ENCODE results near the gene RBM27.
"Not testable (repeated sequence)": the region's sequence is repeated elsewhere in the genome, so short reads cannot be mapped to it uniquely, and the experiment has no call there.

The RBM27 gene, protein sequence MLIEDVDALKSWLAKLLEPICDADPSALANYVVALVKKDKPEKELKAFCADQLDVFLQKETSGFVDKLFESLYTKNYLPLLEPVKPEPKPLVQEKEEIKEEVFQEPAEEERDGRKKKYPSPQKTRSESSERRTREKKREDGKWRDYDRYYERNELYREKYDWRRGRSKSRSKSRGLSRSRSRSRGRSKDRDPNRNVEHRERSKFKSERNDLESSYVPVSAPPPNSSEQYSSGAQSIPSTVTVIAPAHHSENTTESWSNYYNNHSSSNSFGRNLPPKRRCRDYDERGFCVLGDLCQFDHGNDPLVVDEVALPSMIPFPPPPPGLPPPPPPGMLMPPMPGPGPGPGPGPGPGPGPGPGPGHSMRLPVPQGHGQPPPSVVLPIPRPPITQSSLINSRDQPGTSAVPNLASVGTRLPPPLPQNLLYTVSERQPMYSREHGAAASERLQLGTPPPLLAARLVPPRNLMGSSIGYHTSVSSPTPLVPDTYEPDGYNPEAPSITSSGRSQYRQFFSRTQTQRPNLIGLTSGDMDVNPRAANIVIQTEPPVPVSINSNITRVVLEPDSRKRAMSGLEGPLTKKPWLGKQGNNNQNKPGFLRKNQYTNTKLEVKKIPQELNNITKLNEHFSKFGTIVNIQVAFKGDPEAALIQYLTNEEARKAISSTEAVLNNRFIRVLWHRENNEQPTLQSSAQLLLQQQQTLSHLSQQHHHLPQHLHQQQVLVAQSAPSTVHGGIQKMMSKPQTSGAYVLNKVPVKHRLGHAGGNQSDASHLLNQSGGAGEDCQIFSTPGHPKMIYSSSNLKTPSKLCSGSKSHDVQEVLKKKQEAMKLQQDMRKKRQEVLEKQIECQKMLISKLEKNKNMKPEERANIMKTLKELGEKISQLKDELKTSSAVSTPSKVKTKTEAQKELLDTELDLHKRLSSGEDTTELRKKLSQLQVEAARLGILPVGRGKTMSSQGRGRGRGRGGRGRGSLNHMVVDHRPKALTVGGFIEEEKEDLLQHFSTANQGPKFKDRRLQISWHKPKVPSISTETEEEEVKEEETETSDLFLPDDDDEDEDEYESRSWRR

DNA sequence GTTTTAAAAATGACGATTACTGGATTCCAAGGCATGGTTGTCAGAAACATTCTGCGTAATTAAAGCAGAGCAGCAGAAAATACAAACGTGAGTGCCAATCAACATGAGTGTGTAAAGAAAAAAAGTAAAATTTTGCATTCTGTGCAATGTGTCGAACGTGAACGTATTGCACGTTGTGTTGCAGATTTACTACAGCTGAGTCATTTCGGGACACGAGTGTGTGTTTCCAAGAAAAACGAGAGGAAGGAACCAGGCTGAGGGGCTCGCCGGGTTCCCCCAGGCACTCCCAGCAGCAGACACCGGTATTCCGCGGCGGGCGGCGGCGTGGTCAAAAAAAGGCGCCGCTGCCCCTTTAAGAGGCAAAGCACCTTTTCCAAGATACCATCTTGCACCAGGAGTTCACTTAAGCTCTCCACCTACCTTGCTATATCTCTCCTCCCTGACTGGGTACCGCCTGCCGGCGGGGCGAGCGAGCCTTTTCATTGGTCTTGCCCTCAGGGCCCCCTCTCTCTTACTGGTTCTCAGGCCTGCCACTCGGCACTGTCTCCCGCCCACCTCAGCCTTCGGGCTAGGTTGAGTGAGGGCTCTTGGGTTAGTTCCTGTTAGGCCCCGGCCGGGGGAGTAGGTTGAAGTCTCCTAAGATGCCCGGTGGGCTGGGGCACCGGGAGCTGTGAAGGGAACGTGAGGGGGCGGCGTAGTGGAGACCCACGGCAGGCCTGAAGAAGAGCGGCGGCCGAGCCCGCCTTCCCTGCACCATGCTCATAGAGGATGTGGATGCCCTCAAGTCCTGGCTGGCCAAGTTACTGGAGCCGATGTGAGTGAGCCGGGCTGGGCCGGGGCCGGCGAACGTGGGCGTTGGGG lies at the start of gene RBM27:
TSS of gene RBM27 (plus strand) at position 595 of the 861 bp plus-strand sequence. CDS start at position 756, 161 bp downstream.
- DNase-seq (ENCODE audit: insufficient read length, low spot score) (peak; percentile 95), FAIRE-seq (peak; percentile 99)

DNA sequence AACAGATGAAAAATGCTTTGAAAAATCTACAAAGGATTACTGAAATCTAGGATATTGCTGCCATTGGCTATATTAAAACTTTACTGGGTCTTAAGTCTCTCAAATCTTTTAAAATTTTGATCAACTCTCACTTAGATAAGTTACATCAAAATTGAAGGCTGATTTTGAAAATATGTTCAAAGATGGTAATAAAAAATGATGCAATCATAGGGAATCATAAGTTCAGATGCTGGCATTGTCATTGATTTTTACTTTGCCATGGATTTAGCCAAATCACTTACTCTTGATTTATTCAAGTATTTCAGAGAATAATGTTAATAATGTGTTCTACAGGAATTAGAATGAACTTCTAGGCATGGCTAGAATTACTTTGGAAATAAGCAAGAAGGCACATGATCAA lies 45.1 kb upstream of the RBM27 start:
- DNase-seq (ENCODE audit: insufficient read length, low spot score) (no peak), FAIRE-seq (no peak)

DNA sequence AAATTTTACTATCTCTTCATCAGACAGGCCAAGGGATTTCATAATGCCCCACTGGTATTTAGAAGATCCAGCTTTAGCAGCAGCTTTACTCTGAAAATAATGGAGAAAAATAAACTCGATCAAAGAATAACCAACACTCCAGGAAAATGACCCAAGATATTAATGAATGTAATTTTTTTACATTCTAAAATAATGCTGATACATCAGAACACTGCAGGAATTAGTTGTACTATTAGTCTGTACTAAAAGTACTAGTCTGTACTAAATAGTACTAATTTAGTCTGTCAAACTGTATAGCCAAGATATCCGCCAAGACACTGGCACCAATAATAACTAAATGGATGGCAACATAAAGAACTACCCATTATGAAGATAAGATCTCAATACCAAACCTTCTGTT lies 39.0 kb upstream of the RBM27 start:
- FAIRE-seq (no peak), DNase-seq (ENCODE audit: insufficient read length, low spot score) (no peak)

DNA sequence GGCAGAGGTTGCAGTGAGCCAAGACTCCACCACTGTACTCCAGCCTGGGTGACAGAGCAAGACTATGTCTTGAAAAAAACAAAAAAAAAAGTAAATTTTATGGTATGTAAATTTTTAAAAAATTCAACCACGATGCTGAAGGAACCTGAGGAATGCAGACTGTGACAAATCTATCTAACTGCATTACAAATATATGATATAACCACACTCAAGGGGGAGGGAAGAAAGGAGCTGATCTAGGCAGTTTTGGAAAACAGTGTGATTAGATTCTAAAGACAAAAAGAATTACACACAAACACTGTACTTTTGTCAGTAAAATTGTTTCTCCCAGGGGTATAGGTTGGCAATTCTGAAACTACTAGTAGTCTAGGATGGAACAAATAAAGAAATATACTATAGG lies 37.9 kb upstream of the RBM27 start:
- FAIRE-seq, result no peak
- DNase-seq (ENCODE audit: insufficient read length, low spot score), result no peak

DNA sequence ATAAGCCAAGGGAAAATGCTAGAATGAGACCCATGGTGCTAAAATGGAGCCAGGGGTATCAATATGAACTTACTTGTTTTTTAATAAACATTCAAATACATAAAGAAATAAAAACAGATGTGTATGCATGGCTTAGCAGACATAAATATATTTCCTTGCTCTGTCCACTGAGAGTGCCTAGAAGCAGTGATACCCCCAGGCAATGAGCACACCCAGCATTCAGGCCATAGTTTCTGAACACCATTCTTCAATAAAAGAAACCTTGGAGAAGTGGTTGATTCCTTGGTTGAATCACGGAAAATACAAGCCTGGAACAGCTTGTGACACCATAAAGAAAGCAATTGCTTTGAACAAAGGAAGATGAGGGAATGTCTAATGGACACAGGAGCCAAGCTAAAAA lies 37.5 kb upstream of the RBM27 start:
- no peak for FAIRE-seq
- no peak for DNase-seq (ENCODE audit: insufficient read length, low spot score)

DNA sequence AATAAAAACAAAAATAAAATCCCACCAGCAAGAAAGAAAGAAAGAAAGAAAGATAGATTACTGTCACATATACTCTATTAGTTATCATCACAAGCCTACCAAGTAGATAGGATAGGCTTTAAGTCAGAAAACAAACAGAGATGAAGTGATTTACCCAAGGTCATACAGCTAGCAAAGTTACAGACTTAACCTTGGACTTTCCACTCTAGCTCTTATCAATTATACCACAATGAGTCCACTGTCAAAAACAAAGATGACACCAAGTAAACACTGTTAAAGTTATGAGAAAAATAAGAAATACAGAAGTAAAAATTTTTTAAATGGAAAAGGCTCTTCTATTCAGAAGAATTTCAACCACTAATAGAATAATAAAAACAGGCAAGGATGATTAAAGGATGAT lies 34.3 kb upstream of the RBM27 start:
- no peak for FAIRE-seq
- DNase-seq (ENCODE audit: insufficient read length, low spot score), result no peak

DNA sequence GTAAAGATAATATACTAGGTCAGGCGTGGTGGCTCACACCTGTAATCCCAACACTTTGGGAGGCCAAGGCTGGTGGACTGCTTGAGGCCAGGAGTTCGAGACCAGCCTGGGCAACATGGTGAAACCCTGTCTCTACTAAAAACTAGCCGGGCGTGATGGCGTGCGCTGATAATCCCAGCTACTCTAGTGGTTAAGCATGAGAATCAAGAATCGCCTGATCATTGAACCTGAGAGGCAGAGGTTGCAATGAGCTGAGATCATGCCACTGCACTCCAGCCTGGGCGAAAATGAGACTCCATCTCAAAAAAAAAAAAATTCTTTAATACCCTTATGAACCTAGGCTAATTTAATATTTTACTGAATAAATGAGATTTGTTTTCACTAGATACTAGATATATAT lies 30.4 kb upstream of the RBM27 start:
- peak; percentile 93 for FAIRE-seq
- DNase-seq (ENCODE audit: insufficient read length, low spot score), result not testable (repeated sequence)

DNA sequence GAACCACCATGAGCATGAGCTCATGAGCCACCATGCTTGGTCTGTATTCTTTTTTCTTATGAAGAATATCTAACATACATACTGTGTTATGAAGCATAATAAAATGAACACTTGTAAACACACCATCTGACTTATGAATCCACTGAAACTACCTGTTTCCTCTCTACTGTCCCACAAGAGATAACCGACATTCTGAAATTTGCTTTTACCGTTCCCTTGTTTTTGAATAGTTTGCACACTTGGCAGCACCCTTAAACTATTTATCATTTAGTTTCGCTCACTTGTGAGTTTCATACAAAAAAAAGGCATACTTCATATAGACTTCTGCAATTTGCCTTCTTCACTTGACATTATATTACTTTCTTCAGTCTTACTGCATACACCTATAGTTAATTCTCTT lies 29.8 kb upstream of the RBM27 start:
- DNase-seq (ENCODE audit: insufficient read length, low spot score), result peak; percentile 14
- peak; percentile 95 for FAIRE-seq

DNA sequence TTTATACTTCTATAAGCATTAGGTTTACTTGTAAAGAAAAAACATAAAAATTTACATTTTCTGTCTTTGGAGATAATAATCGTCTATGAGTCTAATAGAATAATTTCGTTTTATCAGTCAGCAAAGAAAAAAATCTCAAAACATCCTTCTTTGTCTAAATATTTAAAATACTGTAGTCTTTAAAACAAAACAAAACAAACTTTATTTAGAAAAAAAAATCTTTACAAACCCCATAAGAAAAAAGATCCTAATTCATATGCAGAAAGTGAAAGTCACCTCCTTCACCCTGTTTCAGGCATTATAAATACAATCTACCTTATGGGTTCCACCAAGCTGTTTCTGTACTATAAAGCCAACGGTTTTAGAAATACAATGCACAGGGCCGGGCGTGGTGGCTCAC lies 26.6 kb upstream of the RBM27 start:
- DNase-seq (ENCODE audit: insufficient read length, low spot score), result no peak

DNA sequence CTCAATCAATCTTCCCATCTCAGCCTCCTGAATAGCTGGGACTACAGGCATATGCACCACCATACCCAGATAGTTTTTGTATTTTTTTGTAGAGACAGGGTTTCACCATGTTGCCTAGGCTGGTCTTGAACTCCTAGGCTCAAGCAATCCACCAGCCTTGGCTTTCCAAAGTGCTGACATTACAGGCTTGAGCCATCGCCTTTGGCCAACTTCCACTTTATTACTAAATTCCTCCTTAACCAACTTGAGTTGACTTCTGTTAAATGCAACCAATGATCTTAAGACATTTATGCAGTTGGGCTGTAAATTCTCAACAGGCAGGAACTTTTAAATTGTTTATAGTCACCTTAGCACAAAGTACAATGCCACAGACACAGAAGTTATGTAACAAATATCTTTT lies 23.7 kb upstream of the RBM27 start:
- DNase-seq (ENCODE audit: insufficient read length, low spot score), result no peak
- no peak for FAIRE-seq

More for the DNA sequence above, 26.6 kb upstream of the RBM27 start:
- no peak for FAIRE-seq

DNA sequence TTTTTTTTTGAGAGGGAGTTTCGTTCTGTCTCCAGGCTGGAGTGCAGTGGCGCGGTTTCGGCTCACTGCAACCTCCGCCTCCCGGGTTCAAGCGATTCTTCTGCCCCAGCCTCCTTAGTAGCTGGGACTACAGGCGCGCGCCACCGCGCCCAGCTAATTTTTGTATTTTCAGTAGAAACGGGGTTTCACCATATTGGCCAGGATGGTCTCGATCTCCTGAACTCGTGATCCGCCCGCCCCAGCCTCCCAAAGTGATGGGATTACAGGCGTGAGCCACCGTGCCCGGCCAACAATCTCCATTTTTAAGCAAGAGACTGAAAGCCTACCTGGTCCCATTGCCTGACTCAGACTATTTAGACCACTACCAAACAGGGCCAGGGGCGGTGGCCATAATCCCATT lies 20.0 kb upstream of the RBM27 start:
- not testable (repeated sequence) for FAIRE-seq

DNA sequence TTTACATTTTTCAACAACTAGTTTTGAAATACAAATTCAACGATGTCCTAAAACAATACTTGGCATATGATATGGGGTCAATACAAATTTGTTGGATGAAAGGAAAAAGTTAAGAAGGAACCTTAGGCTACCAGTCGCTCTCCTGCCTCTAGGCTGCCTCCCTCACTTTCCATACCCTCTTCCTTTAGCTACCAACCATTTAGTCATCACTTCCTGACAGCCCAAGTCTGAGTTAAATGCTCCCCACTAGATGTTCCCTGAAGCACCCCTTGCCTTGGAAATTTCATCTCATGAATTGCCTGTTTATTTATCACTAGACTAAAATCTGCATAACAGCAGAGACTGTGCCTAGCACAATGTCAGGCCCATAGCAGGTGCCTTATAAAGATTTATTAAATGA lies 18.2 kb upstream of the RBM27 start:
- DNase-seq (ENCODE audit: insufficient read length, low spot score) (no peak), FAIRE-seq (no peak)

More for the DNA sequence above, 20.0 kb upstream of the RBM27 start:
- DNase-seq (ENCODE audit: insufficient read length, low spot score), result not testable (repeated sequence)

DNA sequence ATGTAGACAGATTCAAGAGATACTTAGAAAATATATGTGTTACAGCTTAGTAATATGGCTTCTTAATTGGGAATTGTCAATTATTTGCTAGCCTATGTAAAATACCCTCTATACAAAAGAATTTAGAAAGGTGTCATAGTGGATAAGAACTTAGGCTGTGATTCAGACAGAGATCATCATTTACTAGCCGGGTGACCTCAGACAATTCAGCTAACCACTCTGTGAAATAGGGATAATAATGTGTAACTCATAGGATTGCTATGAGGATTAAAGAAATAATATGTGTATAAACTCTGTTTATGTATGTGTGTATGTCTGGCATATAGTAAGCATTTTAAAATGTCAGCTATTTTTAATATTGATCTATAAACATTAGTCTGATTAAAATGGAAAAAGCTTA lies 15.0 kb upstream of the RBM27 start:
- FAIRE-seq, result no peak

DNA sequence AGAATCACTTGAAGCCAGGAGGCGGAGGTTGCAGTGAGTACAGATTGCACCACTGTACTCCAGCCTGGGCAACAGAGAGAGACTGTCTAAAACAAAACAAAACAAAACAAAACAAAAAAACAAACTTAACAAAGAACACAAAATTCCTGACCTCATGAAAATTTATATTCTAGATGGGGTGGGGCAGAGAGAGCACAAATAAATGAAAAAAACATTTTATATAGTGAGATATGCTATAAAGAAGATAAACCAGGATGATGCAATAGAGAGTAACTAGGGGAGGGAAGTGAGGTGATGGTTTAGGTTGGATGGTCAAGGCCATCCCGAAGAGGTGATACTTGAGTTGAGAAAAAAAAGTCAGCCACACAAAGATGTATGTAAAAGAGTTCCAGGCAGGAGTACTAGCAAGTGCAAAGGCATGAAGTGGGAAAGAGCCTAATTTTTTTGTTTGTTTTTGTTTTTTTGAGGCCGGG lies 10.8 kb upstream of the RBM27 start:
- FAIRE-seq (no peak), DNase-seq (ENCODE audit: insufficient read length, low spot score) (no peak)

More for the DNA sequence above, 15.0 kb upstream of the RBM27 start:
- no peak for DNase-seq (ENCODE audit: insufficient read length, low spot score)

DNA sequence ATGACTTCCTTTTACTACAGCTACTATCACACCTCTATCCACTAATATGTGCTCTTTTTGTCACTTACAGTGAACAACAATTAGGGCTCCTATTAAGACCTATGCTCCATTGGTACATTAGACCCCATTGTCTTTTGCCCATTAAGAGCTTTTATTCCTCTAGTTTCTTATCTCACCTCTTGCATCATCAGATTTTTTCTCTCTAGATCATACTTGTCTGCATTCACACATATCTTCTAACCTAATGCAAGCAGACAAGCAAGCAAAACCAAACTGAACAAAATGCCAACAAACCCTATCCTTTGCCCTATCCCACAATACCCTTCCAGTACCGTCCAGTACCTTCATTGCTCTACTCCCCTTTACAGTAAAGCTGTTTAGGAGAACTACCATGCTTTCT lies 10.1 kb upstream of the RBM27 start:
- FAIRE-seq (no peak), DNase-seq (ENCODE audit: insufficient read length, low spot score) (no peak)

DNA sequence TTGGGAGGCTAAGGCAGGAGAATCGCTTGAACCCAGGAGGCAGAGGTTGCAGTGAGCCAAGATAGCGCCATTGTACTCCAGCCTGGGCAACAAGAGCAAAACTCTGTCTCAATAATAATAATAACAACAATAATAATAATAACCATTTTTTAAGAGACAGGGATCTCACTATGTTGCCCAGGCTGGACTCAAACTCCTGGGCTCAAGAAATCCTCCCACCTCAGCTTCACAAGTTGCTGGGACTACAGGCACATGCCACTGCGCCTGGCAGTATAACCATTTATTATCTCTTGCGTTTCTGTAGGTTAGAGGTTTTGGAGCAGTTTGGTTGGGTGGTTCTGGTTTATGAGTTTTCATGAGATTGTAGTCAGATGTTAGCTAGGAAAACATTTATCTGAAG lies 8.4 kb upstream of the RBM27 start:
- DNase-seq (ENCODE audit: insufficient read length, low spot score); FAIRE-seq: not testable (repeated sequence)

DNA sequence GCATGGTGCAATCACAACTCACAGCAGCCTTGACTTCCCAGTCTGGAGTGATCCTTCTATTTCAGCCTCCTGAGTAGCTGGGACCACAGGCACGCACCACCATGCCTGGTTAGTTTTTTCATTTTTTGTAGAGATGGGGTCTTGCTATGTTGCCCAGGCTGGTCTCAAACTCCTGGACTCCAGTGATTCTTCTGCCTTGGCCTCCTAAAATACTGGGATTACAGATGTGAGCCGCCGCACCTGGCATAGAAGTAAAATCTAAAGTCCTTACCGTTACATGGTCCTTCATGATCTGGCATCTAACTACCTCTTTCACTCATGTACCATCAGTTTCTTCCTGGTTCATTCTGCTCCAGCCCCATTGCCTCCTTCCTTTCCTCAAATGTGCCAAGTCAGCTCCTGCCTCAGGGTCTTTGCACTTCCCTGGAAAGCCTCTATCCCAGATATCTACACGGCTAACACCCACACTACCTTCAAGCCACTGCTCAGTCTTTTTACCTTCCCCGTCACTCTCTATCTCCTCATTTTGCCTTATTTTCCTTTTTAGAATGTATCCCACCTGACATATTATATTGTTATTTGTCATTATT lies 6.9 kb upstream of the RBM27 start:
- no peak for DNase-seq (ENCODE audit: insufficient read length, low spot score)

DNA sequence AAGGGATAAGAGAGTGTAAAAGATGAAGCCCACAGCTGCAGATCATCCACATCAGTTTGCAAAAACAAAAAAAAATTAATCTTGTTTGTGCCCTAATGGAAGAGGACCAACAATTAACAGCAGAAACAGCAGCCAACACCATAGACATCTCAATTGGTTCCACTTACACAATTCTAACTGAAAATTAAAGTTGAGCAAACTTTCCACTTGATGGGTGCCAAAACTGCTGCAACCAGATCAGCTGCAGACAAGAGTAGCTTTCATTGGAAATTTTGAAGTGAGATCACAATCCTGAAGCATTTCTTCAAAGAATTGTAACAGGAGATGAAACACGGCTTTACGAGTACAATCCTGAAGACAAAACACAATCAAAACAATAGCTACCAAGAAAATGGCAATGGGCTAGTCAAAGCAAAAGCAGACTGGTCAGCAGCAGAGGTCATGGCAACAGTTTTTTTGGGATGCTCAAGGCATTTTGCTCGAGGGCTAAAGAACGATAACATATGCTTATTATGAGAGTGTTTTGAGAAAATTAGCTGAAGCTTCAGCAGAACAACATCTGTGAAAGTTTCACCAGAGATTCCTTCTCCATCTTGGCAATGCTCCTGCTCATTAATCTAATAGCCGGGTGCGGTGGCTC lies 4.1 kb upstream of the RBM27 start:
- FAIRE-seq (no peak), DNase-seq (ENCODE audit: insufficient read length, low spot score) (no peak)

More for the DNA sequence above, 6.9 kb upstream of the RBM27 start:
- FAIRE-seq, result no peak

DNA sequence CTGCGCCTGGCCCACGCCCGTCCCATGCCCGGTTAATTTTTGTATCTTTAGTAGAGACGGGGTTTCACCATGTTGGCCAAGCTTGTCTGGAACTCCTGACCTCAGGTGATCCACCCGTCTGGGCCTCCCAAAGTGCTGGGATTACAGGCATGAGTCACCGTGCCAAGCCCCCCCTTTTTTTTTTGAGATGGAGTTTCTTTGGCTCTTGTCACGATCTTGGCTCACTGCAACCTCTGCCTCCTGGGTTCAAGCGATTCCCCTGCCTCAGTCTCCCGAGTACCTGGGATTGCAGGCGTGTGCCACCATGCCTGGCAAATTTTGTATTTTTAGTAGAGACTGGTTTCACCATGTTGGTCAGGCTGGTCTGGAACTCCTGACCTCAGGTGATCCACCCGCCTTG lies 1.6 kb upstream of the RBM27 start:
- DNase-seq (ENCODE audit: insufficient read length, low spot score); FAIRE-seq: not testable (repeated sequence)
